ENCODE measurements around the gene HS1BP3. TPM values are rescaled to one million over a fixed set of nuclear protein-coding genes. Genes with fewer than 3 reads are reported as not detected.
A peak's percentile ranks its signal among the peaks of the same experiment; 100 is the strongest.

HS1BP3 gene
- total and polyA plus RNA-seq, 2 of the 13 experiments (the other 11 are each of a cell fraction or from before 2014, with no cell fraction given), result 15.2 to 22.0 TPM

- TF ChIP-seq PRDM10 (CRISPR knock-in tag; IDR thresholded peaks at IDR 0.05; ENCODE audit: low read depth) (no peak), ZFP82 (CRISPR knock-in tag; IDR thresholded peaks at IDR 0.05; ENCODE audit: borderline replicate concordance) (0 out of 2 replicates have a peak, but pooled peaks have one; percentile 5), ZNF891 (CRISPR knock-in tag; IDR thresholded peaks at IDR 0.05) (no peak), NR2F1 (CRISPR knock-in tag; IDR thresholded peaks at IDR 0.05) (no peak), ZFP62 (CRISPR knock-in tag; IDR thresholded peaks at IDR 0.05) (no peak), ZNF510 (CRISPR knock-in tag; IDR thresholded peaks at IDR 0.05; ENCODE audit: low read depth) (no peak), ARID3A (IDR thresholded peaks at IDR 0.05; ENCODE audit: low read depth, low read length) (no peak), ZNF253 (CRISPR knock-in tag; IDR thresholded peaks at IDR 0.05; ENCODE audit: borderline replicate concordance) (no peak), ZNF782 (CRISPR knock-in tag; IDR thresholded peaks at IDR 0.05; ENCODE audit: borderline replicate concordance) (no peak), PRMT3 (CRISPR knock-in tag; IDR thresholded peaks at IDR 0.05; ENCODE audit: borderline replicate concordance, low read depth) (0 out of 2 replicates have a peak, but pooled peaks have one; percentile 1), ZC3H4 (CRISPR knock-in tag; IDR thresholded peaks at IDR 0.05; ENCODE audit: borderline replicate concordance) (0 out of 2 replicates have a peak, but pooled peaks have one; percentile 1), NR2F2 (IDR thresholded peaks at IDR 0.05; ENCODE audit: borderline replicate concordance, low read depth) (no peak), ZNF567 (CRISPR knock-in tag; IDR thresholded peaks at IDR 0.05; ENCODE audit: borderline replicate concordance) (0 out of 2 replicates have a peak, but pooled peaks have one; percentile 6), CEBPB (IDR thresholded peaks at IDR 0.05; ENCODE audit: borderline replicate concordance, low read depth, low read length) (no peak), ZNF260 (CRISPR knock-in tag; IDR thresholded peaks at IDR 0.05; ENCODE audit: borderline replicate concordance, low read depth) (no peak), JARID2 (CRISPR knock-in tag; IDR thresholded peaks at IDR 0.05; ENCODE audit: insufficient replicate concordance) (no peak), THAP8 (CRISPR knock-in tag; IDR thresholded peaks at IDR 0.05; ENCODE audit: borderline replicate concordance) (peak; percentile 49; the same call in 1 of the 2 replicates), ZNF605 (CRISPR knock-in tag; IDR thresholded peaks at IDR 0.05) (no peak), ZFY (CRISPR knock-in tag; IDR thresholded peaks at IDR 0.05) (no peak), ZMYM3 (CRISPR knock-in tag; IDR thresholded peaks at IDR 0.05) (peak; percentile 48; the same call in 1 of the 2 replicates), ZBTB37 (CRISPR knock-in tag; IDR thresholded peaks at IDR 0.05) (peak; percentile 64; the same call in 1 of the 2 replicates), REPIN1 (CRISPR knock-in tag; IDR thresholded peaks at IDR 0.05; ENCODE audit: borderline replicate concordance, low read depth) (no peak), EEA1 (CRISPR knock-in tag; IDR thresholded peaks at IDR 0.05; ENCODE audit: borderline replicate concordance) (no peak), ARNT (IDR thresholded peaks at IDR 0.05) (no peak)
These were observed 817 bp upstream of the HS1BP3 start (continued) for GRCh38 chr2:20651731-20652099.

All from HepG2 (cell line).